SK-N-SH treated with all-trans-retinoic acid at 6 μM for 48 hours (cell line): ENCODE measurements around the gene RARS2.

Experiments used
- ARNTL ChIP-seq: fragments of 450-650 bp; formaldehyde crosslinking; IDR thresholded peaks from 2 replicates; pipeline ENCODE4 v1.5.0; 2020; ENCODE audit warnings: low read depth, mild to moderate bottlenecking, moderate library complexity, borderline replicate concordance
- BACH2 ChIP-seq: fragments of 250-450 bp; sonication (Bioruptor Pico); IDR thresholded peaks from 2 replicates; pipeline ENCODE4 v1.9.0; 2021; ENCODE audit warnings: mild to moderate bottlenecking, borderline replicate concordance
- ESRRG ChIP-seq: fragments of 250-450 bp; sonication (Bioruptor Pico); IDR thresholded peaks from 2 replicates; pipeline ENCODE4 v1.6.1; 2021; ENCODE audit warnings: mild to moderate bottlenecking
- OSR1 ChIP-seq: fragments of 250-450 bp; sonication (Bioruptor Pico); IDR thresholded peaks from 2 replicates; pipeline ENCODE4 v1.8.0; 2022; ENCODE audit warnings: moderate library complexity, mild to moderate bottlenecking, inconsistent platforms
- RARB ChIP-seq: fragments of 250-450 bp; sonication (Bioruptor Pico); IDR thresholded peaks from 2 replicates; pipeline ENCODE4 v1.8.0; 2021; ENCODE audit warnings: mild to moderate bottlenecking, moderate library complexity
- SNAI2 ChIP-seq: fragments of 250-450 bp; sonication (Bioruptor Pico); IDR thresholded peaks from 2 replicates; pipeline ENCODE4 v1.5.0; 2020; ENCODE audit warnings: mild to moderate bottlenecking, moderate library complexity
- TOX ChIP-seq: fragments of 250-450 bp; sonication (Bioruptor Pico); IDR thresholded peaks from 2 replicates; pipeline ENCODE4 v1.8.0; 2021; ENCODE audit warnings: mild to moderate bottlenecking, moderate library complexity, borderline replicate concordance
- ZFP3 ChIP-seq: fragments of 250-450 bp; sonication (Bioruptor Pico); IDR thresholded peaks from 2 replicates; pipeline ENCODE4 v1.5.0; 2020; ENCODE audit warnings: mild to moderate bottlenecking, moderate library complexity
- ZFP30 ChIP-seq: fragments of 450-650 bp; formaldehyde crosslinking; IDR thresholded peaks from 2 replicates; pipeline ENCODE4 v1.5.0; 2022; ENCODE audit warnings: mild to moderate bottlenecking, moderate library complexity
- ZNF565 ChIP-seq: fragments of 450-650 bp; formaldehyde crosslinking; conservative IDR thresholded peaks from 2 replicates; pipeline ENCODE4 v1.5.0; 2020; ENCODE audit warnings: low read depth, mild to moderate bottlenecking, moderate library complexity
- TF ChIP-seq, protein P1 (sequence below): fragments of 250-450 bp; sonication (Bioruptor Pico); IDR thresholded peaks from 2 replicates; pipeline ENCODE4 v1.8.0; 2020; ENCODE audit warnings: mild to moderate bottlenecking, moderate library complexity, borderline replicate concordance
- TF ChIP-seq, protein P2 (sequence below): fragments of 250-450 bp; sonication (Bioruptor Pico); IDR thresholded peaks from 2 replicates; pipeline ENCODE4 v1.5.1; 2021; ENCODE audit warnings: mild to moderate bottlenecking, moderate library complexity
- TF ChIP-seq, protein P3 (sequence below): fragments of 250-450 bp; sonication (Bioruptor Pico); IDR thresholded peaks from 2 replicates; pipeline ENCODE4 v1.5.1; 2020; ENCODE audit warnings: low read depth, mild to moderate bottlenecking, moderate library complexity

DNA sequence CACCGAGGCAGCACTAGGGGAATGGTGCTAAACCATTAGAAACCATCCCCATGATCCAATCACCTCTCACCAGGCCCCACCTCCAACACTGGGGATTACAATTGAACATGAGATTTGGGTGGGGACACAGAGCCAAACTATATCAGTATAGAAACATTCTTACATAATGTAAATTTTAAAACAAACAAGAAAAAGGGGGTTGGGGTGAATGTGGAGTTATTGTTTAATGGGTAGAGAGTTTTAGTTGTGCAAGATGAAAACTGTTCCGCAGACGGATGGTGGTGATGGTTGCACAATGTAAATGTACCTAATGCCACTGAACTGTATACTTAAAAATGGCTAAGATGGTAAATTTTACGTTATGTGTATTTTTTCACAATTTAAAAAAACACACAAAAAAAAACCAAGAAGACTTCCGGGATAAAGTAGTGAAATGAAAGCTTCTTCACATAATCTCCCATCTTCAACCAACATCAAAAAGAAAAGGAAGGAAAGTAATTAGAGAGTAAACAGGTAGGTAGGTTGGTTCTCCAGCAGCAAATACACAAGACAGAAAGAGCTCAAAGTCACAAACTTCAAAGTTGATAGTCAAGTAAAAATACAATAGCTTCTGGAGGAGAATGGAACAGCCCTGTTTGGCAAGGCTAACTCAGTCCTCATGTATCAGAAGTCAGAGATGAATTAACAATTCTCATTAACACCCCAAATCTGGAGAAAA, 16.3 kb downstream of the RARS2 start:
- TF ChIP-seq BACH2 (CRISPR knock-in tag) (no peak), RARB (CRISPR knock-in tag) (no peak), TOX (CRISPR knock-in tag) (no peak), OSR1 (CRISPR knock-in tag) (no peak), ZFP30 (CRISPR knock-in tag) (no peak), ARNTL (no peak), ZNF565 (CRISPR knock-in tag) (no peak), ZFP3 (no peak), SNAI2 (CRISPR knock-in tag) (no peak), ESRRG (CRISPR knock-in tag) (no peak)
- TF ChIP-seq, protein P1, sequence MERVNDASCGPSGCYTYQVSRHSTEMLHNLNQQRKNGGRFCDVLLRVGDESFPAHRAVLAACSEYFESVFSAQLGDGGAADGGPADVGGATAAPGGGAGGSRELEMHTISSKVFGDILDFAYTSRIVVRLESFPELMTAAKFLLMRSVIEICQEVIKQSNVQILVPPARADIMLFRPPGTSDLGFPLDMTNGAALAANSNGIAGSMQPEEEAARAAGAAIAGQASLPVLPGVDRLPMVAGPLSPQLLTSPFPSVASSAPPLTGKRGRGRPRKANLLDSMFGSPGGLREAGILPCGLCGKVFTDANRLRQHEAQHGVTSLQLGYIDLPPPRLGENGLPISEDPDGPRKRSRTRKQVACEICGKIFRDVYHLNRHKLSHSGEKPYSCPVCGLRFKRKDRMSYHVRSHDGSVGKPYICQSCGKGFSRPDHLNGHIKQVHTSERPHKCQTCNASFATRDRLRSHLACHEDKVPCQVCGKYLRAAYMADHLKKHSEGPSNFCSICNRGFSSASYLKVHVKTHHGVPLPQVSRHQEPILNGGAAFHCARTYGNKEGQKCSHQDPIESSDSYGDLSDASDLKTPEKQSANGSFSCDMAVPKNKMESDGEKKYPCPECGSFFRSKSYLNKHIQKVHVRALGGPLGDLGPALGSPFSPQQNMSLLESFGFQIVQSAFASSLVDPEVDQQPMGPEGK (CRISPR knock-in tag), result no peak
- TF ChIP-seq, protein P2, sequence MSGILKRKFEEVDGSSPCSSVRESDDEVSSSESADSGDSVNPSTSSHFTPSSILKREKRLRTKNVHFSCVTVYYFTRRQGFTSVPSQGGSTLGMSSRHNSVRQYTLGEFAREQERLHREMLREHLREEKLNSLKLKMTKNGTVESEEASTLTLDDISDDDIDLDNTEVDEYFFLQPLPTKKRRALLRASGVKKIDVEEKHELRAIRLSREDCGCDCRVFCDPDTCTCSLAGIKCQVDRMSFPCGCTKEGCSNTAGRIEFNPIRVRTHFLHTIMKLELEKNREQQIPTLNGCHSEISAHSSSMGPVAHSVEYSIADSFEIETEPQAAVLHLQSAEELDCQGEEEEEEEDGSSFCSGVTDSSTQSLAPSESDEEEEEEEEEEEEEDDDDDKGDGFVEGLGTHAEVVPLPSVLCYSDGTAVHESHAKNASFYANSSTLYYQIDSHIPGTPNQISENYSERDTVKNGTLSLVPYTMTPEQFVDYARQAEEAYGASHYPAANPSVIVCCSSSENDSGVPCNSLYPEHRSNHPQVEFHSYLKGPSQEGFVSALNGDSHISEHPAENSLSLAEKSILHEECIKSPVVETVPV (CRISPR knock-in tag), result no peak
- TF ChIP-seq, protein P3, sequence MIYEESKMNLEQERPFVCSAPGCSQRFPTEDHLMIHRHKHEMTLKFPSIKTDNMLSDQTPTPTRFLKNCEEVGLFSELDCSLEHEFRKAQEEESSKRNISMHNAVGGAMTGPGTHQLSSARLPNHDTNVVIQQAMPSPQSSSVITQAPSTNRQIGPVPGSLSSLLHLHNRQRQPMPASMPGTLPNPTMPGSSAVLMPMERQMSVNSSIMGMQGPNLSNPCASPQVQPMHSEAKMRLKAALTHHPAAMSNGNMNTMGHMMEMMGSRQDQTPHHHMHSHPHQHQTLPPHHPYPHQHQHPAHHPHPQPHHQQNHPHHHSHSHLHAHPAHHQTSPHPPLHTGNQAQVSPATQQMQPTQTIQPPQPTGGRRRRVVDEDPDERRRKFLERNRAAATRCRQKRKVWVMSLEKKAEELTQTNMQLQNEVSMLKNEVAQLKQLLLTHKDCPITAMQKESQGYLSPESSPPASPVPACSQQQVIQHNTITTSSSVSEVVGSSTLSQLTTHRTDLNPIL, result no peak
